ENCODE results near the gene CDCA7L.

DNA sequence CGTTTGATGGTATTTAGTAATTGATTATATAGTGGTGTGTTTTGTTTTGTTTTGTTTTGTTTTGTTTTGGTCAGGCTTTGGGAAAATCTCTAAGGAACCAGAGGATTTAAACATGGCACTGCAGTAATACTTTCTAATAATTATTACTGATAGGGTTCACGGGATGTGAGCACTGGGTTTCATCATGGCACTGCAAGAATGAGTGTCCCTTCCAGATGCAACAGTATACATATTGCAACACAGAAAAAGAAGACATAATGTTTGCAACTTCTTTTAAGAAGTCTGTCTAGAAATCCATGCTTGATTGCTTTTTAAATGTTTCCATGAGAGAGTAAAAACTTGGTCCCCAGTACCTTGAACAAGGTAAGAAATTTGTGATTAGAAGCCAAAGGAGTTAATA, 2.2 kb upstream of the CDCA7L start:
- no peak for TF ChIP-seq EZH2 (IDR thresholded peaks at IDR 0.05; ENCODE audit: insufficient read depth, low read length)
- TF ChIP-seq, protein P1, sequence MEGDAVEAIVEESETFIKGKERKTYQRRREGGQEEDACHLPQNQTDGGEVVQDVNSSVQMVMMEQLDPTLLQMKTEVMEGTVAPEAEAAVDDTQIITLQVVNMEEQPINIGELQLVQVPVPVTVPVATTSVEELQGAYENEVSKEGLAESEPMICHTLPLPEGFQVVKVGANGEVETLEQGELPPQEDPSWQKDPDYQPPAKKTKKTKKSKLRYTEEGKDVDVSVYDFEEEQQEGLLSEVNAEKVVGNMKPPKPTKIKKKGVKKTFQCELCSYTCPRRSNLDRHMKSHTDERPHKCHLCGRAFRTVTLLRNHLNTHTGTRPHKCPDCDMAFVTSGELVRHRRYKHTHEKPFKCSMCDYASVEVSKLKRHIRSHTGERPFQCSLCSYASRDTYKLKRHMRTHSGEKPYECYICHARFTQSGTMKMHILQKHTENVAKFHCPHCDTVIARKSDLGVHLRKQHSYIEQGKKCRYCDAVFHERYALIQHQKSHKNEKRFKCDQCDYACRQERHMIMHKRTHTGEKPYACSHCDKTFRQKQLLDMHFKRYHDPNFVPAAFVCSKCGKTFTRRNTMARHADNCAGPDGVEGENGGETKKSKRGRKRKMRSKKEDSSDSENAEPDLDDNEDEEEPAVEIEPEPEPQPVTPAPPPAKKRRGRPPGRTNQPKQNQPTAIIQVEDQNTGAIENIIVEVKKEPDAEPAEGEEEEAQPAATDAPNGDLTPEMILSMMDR (IDR thresholded peaks at IDR 0.05; ENCODE audit: insufficient read depth, low read depth, low read length), result no peak

Data from astrocyte (in vitro differentiated cells and primary cell).